Fibroblast of villous mesenchyme (primary cell): ENCODE measurements around the gene BRD3OS. TPM values are rescaled to one million over a fixed set of nuclear protein-coding genes. Genes with fewer than 3 reads are reported as not detected.

Experiments
- DNase-seq: peaks from one replicate; pipeline ENCODE4 v3.0.0-alpha.2; 2010; ENCODE audit warnings: low read depth
- H3K4me3 ChIP-seq: 2 replicates; pipeline ENCODE4 v1.5.1; 2011; ENCODE audit warnings: low read depth, mild to moderate bottlenecking, low read length
- CTCF ChIP-seq: IDR thresholded peaks from 2 replicates; pipeline ENCODE4 v1.5.1; 2012; ENCODE audit warnings: low read depth, mild to moderate bottlenecking, low read length; ENCODE audit not compliant: insufficient read depth
- total RNA-seq: library from RNA; depleted of rRNA; stranded (reverse); fragments of >200 nt; gene quantifications from 2 replicates; pipeline ENCODE4 v1.2.3, GENCODE V29; 2012

Gene BRD3OS
- total RNA-seq, 1 donor, result 22.9 TPM

- no peak for TF ChIP-seq CTCF
- no peak overlapping the region for H3K4me3 ChIP-seq
- DNase-seq, result no peak
Measured at GRCh38 chr9:134053941-134054761, 28.9 kb downstream of the BRD3OS start.

GRCh38 chr9:134054891-134055811 lies 29.9 kb downstream of the BRD3OS start:
- DNase-seq, result no peak
- H3K4me3 ChIP-seq, result no peak overlapping the region
- TF ChIP-seq CTCF, result no peak

GRCh38 chr9:134055981-134056461 lies 30.7 kb downstream of the BRD3OS start:
- no peak for TF ChIP-seq CTCF
- no peak overlapping the region for H3K4me3 ChIP-seq
- peak; percentile 47 for DNase-seq

- no peak overlapping the region for H3K4me3 ChIP-seq
- no peak for DNase-seq
- no peak for TF ChIP-seq CTCF
Measured at GRCh38 chr9:134056483-134057306, 31.4 kb downstream of the BRD3OS start.

GRCh38 chr9:134057307-134057657 lies 32.0 kb downstream of the BRD3OS start:
- no peak for DNase-seq
- TF ChIP-seq CTCF, result no peak
- H3K4me3 ChIP-seq, result no peak overlapping the region
